Skeletal muscle cell (primary cell): ENCODE measurements around the gene BABAM1.

Experiments used
- DNase-seq: peaks from one replicate; pipeline ENCODE4 v3.0.0-alpha.2; 2010; ENCODE audit warnings: low read depth
- H3K4me3 ChIP-seq: 2 replicates; pipeline ENCODE4 v1.5.1; 2011; ENCODE audit warnings: low read depth, mild to moderate bottlenecking, control low read depth, low read length, moderate library complexity

The BABAM1 gene

DNA sequence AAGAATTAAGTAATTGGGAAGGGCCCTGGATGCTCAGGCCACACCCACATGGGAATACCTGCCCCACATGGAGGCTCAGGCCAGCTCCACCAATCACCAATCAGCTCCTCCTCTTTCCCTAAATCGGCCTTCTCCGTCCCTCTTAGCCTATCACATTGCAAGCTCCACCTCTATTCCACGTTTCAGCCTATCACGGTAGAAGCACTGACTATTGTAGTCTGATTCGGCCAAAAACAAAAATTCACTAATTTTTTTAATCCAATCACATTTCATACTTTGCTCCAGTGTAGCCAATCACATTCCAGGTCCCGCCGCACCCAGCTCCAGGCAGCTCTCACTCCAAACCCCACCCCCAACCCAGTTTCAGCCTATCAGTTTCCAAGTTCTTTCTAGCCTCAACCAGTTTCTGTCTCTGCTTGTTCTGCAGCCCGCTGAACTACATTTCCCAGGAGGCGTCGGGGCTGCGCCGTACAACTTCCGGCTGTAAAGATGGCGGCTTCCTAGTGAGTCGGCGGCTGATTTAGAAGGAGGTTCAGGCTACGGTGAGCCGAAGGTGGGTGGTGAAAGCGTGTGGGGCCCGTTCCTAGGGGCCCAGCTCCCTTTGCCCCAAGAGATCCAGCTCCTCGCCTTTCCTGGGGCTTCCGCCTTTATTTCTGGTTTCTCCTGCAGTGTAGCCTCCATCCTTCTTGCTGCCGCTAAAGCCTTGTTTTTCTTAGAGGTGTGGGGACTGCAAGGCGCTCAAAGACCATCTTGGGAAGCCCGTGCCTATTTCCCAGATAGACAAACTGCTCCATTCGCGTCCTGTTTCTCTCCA is at the start of gene BABAM1:
TSS of gene BABAM1 (plus strand) at position 469 of the 814 bp plus-strand sequence. CDS start 1,364 bp downstream, outside the sequence.
- peak; percentile 99 for DNase-seq
- peak within 1 kb of the TSS; percentile 99 for H3K4me3 ChIP-seq

- no peak overlapping the region for H3K4me3 ChIP-seq
- DNase-seq = no peak
Observed at GRCh38 chr19:17219286-17219685, 48.0 kb upstream of the BABAM1 start.

- peak; percentile 35 for DNase-seq
- no peak overlapping the region for H3K4me3 ChIP-seq
Observed at GRCh38 chr19:17220207-17220758, 47.0 kb upstream of the BABAM1 start.

- no peak overlapping the region for H3K4me3 ChIP-seq
- DNase-seq = no peak
Observed at GRCh38 chr19:17225053-17225452, 42.2 kb upstream of the BABAM1 start.

DNA sequence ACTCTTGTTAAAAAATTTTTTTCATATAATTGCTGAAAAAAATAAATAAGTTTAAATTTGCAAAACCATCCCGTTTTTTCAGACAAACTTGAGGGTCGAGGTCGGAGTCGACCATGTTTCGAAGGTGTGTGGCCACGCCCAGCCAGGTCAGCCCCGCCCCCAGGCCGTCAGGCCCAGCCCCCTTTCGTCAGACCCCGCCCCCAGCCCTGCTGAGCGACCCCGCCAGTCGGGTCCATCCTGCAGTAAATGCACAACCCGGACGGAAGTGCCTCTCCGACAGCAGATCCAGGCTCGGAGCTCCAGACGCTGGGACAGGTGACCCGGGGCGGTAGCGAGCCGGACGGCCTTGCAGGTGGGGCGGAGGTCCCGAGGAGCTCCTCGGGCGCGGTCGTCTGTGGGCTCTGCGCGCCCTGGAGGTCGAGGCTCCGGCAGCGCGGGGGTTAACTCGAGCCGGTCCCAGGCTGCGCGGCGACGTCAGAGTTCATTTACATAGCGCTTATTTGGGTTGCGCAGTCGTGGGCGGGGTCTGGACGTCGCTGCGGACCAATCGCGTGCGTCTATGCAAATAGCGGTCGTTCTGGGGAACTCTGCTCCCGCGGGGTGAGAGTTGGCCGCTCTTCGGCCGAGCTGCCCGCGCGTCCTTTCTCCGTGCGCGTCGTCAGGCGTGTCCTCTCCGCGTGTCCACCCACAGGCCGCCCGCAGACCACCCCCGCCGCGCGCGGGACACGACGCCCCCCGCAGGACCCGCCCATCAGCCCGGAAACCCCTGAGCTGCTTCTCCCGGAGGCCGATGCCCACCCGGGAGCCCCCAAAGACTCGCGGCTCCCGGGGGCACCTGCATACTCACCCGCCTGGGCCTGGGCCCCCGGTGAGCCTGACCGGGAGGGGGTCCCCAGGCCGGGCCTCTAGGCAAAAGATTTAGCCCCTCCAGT is 41.0 kb upstream of the BABAM1 start, which contains the start of gene OCEL1:
TSS of gene OCEL1 (plus strand) at position 225 of the 932 bp plus-strand sequence. CDS start at position 247, 22 bp downstream.
- peak within 1 kb of the TSS; percentile 71 for H3K4me3 ChIP-seq
- DNase-seq = peak; percentile 88

DNA sequence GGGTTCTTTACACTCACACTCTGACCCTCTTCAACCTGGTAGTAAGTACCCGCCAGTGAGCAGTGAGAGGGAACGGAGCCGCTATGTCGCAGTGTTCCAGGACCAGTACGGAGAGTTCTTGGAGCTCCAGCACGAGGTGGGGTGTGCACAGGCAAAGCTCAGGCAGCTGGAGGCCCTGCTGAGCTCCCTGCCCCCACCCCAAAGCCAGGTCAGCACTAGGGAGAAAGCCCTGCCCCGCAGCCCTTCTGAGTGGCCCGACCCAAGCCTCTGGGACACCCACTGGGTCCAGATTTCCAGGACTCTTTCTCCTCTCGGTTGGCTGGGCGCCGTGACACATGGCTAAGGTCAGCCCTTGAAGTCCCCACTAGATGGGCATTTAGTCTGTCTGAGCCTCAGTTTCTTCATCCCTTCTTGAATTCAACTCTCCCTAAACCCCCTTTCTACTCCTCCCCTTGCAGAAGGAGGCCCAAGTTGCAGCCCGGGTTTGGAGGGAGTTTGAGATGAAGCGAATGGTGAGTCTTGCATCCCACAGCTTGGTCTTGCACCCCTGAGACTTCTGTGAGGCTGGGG is 39.4 kb upstream of the BABAM1 start:
- no peak for DNase-seq
- no peak overlapping the region for H3K4me3 ChIP-seq

DNA sequence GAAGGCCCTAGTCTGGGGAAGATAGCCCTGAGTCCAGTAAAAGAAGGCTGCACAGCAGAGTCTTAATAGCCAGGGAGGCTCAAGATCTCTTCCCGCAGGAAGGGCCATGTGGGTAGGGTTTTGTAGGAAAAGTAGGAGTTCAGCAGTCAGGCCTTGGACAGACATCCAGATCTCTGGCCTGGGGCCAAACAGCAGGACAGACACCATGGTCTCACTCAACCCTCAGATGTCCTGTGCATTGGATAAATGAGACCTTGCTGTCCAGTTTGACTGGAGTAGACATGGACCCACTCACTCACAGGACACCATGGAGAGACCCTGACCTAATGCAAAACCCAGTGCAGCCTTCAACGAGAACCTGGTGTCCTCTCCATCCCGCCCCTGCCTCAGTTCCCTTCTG is 37.4 kb upstream of the BABAM1 start:
- no peak overlapping the region for H3K4me3 ChIP-seq
- DNase-seq = no peak

DNA sequence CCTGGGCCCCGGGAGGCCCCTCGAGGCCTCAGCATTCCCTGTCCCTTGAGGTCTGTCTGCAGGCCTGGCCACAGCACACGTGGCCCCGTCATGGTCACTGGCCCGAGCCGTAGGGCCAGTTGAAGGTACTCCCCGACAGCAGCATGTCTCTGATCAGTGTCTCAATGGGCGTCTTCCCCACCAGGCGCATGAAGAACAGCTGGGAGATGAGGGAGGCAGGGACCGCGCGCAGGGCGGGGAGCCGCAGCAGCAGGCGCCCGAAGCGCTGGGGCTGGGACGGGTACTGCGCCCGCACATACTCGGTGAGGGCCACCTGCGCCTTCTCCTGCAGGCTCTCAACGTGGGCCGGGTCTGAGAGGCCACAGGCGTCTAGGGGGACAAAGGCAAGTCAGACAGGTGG is 35.0 kb upstream of the BABAM1 start:
- no peak overlapping the region for H3K4me3 ChIP-seq
- DNase-seq = no peak

- DNase-seq = no peak
Observed at GRCh38 chr19:17234911-17235299, 32.3 kb upstream of the BABAM1 start.

GRCh38 chr19:17235300-17235970 is 31.8 kb upstream of the BABAM1 start:
- peak overlapping the region; percentile 61 for H3K4me3 ChIP-seq
- no peak for DNase-seq

More at GRCh38 chr19:17234911-17235299, 32.3 kb upstream of the BABAM1 start:
- H3K4me3 ChIP-seq = peak overlapping the region; percentile 61

GRCh38 chr19:17235971-17236777 is 31.1 kb upstream of the BABAM1 start:
- DNase-seq = no peak
- peak overlapping the region; percentile 61 for H3K4me3 ChIP-seq

DNA sequence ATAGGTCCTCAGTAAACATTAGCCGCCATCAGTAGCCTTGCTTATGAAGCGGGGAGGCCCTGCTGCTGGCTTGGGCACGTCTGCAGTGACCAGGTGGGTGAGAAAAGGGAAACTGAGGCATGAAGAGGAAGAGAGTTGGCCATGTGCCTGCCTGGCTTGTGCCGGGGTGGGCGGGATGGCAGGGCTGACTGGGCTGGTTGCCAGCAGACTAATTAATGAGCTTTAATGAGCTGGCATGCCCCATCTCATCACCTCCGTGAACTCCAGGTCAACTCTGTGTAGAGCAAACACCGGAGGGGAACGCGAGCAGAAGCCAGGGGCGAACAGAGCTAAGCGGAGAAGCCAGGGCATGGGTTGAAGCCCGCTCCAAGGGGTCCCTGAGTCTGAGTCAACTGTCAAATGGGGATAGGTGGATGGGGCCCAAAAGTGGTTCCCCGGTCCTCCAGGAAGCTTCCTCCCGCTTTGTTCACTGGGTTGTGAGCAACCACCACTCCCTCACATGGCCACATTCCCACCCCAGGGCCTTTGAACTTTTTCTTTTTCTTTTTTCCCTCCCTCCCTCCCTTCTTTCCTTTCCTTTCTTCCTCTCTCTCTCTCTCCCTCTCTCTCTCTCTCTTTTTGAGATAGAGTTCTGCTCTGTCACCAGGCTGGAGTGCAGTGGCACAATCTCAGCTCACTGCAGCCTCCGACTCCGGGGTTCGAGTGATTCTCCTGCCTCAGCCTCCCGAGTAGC is 30.3 kb upstream of the BABAM1 start:
- no peak for DNase-seq

DNA sequence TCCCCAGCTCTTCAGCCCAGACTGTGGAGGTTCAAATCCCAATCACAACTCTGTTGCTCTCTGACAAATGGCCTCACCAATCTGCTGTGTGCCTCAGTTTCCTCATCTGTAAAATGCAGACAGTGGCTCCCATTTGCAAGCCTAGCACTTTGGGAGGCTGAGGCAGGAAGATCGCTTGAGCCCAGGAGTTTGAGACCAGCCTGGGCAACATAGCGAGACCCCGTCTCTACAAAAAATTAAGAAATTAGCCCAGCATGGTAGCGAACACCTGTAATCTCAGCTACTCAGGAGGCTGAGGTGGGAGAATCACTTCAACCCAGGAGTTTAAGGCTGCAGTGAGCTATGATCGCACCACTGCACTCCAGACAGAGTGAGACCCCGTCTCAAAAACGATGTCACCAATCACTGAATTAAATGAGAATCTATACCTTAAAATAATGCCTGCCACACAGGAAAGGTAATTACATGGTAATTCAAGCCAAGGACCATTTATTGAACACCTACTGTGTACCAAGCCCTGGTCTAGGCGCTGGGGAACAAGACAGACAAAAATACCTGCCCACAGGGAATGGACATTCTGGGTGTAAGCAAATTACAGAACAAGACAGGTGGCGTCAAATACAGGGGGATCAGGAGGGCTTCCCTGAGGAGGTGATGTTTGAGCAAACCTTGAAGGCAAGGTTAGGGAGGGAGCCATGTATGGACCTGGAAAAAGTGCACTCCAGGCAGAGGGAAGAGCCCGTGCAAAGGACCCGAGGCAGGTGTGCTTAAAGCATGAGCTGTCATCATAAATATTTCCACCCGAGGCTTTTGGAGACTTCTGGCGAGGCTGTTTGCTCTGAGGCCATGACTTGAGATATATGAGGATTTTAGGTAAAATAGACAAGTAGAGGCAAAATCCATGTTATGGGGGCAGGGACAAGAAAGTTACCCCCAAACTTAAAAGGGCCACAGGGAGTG is 29.2 kb upstream of the BABAM1 start:
- no peak for DNase-seq
- H3K4me3 ChIP-seq = no peak overlapping the region

More for the DNA sequence above, 30.3 kb upstream of the BABAM1 start:
- H3K4me3 ChIP-seq = no peak overlapping the region

DNA sequence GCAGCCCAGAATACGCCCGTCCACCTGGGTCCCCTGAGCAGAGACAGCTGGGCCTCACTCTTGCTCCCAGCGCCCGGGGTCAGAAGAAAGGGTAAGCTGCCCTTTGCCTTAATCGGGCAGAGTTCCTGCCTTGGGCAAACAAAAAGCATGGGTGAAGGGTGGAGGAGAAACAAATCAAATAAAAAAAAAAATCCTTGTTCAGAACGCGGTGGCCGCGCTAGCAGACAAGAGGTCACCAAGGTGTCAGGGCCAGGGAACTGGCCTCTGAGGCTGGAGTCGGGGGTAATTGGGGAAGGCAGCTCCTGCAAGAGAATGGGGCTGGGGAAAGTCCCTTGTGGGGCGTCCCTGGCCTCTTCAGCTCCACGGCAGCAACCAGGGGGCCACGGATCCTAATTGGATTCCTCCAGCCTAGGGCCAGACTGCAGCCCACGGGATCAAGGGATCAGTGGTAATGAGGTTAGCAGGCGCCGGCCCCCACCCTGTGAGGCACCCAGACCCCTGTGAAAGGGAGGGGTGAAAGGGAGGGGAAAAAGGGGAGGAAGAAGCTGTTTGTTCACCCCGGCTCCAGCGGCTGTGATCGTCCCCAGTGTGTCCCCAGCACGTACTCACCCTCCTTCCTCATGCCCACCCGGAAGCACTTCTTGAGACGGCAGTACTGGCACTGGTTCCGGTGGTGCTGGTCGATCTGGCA is 27.0 kb upstream of the BABAM1 start:
- no peak overlapping the region for H3K4me3 ChIP-seq
- no peak for DNase-seq

DNA sequence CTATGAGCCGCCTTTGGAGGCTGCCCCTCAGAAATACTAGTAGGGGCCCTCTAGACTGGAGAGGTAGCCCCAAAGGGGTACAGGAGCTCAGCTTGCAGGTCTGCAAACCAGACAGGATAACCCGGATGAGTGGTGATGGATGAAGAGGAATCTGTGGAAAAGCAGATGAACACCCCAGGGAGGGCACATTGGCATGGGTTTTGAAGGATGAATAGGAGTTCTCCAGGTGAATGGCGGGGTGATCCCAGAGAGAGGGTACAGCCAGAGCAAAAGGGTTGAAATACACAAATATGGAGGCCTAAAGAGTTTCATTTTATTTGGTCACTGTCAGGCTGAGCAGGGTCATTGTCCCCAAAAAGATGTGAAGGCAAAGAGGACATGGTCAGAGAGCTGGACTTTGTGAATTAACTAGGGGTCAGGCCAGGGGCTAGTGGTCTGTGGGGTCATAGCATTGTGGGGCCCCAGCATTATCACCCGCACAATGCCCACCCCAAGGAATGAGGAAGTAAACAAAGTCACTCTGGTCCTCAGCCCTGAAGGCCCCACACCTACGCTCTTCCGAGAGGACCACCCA is 26.3 kb upstream of the BABAM1 start:
- no peak for DNase-seq
- no peak overlapping the region for H3K4me3 ChIP-seq
